Psoas muscle (tissue), 8 donors: ENCODE measurements around the gene IKZF1. TPM values are rescaled to one million over a fixed set of nuclear protein-coding genes. Genes with fewer than 3 reads are reported as not detected.
"Not testable (repeated sequence)": the region's sequence is repeated elsewhere in the genome, so short reads cannot be mapped to it uniquely, and the experiment has no call there.

ENCODE experiments used
- ATAC-seq, 4 donors: fragments of 200-7000 bp; cut with Tn5 transposase; one replicate each; pipeline ENCODE4 v1.9.1; 2020; ENCODE audit warnings: moderate library complexity in 3 of 4, mild to moderate bottlenecking in 2 of 4
- DNase-seq, 2 donors: peaks; one replicate each; pipeline ENCODE4 v3.0.0-alpha.2; 2020
- H3K27ac ChIP-seq: fragments of 200-600 bp; one replicate; pipeline ENCODE4 v1.8.0; 2022
- H3K27me3 ChIP-seq, 3 donors: fragments of 200-600 bp in 1 of 3; one replicate each; pipeline versions ENCODE4 v1.6.1 to v1.8.0; 2013 to 2022; ENCODE audit warnings: low read length in 2 of 3, mild to moderate bottlenecking in 2 of 3, moderate library complexity in 1 of 3; ENCODE audit not compliant: insufficient read depth in 3 of 3
- H3K36me3 ChIP-seq, 2 donors: fragments of 200-600 bp in 1 of 2; one replicate each; pipeline versions ENCODE4 v1.6.1 to v1.8.0; 2013 to 2022; ENCODE audit warnings: low read depth in 1 of 2, mild to moderate bottlenecking in 1 of 2, moderate library complexity in 1 of 2; ENCODE audit not compliant: insufficient read depth in 1 of 2
- H3K4me1 ChIP-seq: fragments of 200-600 bp; one replicate; pipeline ENCODE4 v1.8.0; 2022
- H3K4me3 ChIP-seq: fragments of 200-600 bp; one replicate; pipeline ENCODE4 v1.8.0; 2022; ENCODE audit warnings: mild to moderate bottlenecking
- H3K9me3 ChIP-seq: fragments of 200-600 bp; one replicate; pipeline ENCODE4 v1.8.0; 2022
- WGBS, 3 donors: extraction: QIAGEN DNeasy Blood & Tissue Kit; methylation state at CpG; one replicate each; pipeline versions ENCODE4 v1.1.6 to v1.1.7; 2013; 5-methylcytosine and 5-hydroxymethylcytosine counted together
- intact Hi-C, 2 donors: fragments of 100-400 bp; cut with DNase I; formaldehyde crosslinking; loops; one replicate each; pipeline versions ENCODE4 v1.11.0 to v1.14.2; 2022
- polyA plus RNA-seq, 3 donors: library from polyadenylated mRNA; stranded (reverse); fragments of 200-250 nt; gene quantifications; one replicate each; pipeline ENCODE4 v1.2.3, GENCODE V29; 2013
- total RNA-seq, 4 donors: library from RNA; stranded (reverse); fragmentation: NEBNext Ultra II Directional in 2 of 4; extraction: Animal tissue kit (Norgen Biotek cat#: 25700) in 2 of 4; gene quantifications; one replicate each; pipeline versions ENCODE4 v1.2.1 to v1.2.4, GENCODE V29; 2021 to 2023
- TF ChIP-seq, protein P1 (sequence below): fragments of 200-600 bp; IDR thresholded peaks from one replicate; pipeline ENCODE4 v1.8.0; 2022; ENCODE audit warnings: antibody characterized with exemption
- donor health status: healthy with polysubstance abuse.
- donor health status: DM: no; HTN: no; CAD: no; lungs with moderate emphysema.
- donor health status: Bipolar disorder and iron deficiency.
- donor health status: healthy.
- donor health status: DM: yes; HTN: yes; CAD: no.
- donor health status: DM: no; HTN: no; CAD: no.
- donor health status: DM: no; HTN: no; CAD: no.
- donor health status: DM: yes; HTN: yes; CAD: no.

Gene IKZF1
- total and polyA plus RNA-seq, 7 donors: 0.18 to 2.0 (median 1.1) TPM

DNA sequence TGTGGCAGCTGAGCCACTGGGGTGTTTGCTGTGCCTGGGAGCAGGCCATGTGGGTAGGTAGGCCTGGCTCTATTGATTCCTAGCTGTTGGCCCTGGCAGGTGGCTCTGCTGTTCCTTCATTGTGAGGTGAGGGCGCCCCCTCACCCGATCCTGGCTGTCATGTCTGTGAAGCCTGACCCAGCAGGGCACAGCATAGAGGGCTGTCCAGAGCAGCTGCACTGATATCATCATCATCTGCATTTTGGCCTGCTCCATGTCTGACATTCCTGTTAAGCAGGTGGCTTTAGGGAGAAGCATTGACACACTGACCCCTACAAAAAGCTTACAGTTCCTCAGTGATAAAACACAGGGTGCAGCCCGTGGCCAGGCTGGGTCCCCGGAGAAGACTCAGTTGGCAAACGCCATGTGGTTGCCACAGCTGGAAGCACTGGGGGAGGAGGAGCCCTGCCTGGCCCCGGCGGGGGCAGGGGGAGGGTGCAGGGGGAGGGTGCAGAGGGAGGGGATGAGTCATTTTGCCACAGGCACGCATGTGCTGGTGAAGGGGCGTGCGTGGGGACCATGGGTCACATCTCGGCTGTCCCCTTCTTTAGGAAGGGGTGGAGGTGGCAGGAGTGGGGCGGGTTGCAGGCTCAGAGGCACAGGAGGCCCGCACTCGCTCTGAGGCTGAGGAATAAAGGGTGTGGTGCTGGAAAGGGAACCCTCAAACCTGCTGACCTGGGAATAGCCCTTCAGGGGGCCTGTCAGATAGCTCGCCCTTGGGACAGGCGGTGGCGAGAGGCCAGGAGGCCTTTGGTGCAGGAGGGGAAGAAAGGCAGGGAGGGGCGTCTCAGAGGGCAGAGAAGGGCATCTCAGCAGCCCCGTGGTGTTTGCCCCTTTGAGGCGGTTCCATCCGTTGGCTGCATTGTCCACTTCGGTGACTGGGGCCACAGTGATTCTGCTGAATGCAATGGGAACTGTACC, 31.6 kb downstream of the IKZF1 start:
- Histone ChIP-seq H3K27ac (no peak overlapping the region), H3K4me1 (no peaks in the 10 kb centered on the region)
- WGBS, 3 donors: 57 to 66% (median 64%) methylated on average over 21 to 22 of the region's 22 CpGs

DNA sequence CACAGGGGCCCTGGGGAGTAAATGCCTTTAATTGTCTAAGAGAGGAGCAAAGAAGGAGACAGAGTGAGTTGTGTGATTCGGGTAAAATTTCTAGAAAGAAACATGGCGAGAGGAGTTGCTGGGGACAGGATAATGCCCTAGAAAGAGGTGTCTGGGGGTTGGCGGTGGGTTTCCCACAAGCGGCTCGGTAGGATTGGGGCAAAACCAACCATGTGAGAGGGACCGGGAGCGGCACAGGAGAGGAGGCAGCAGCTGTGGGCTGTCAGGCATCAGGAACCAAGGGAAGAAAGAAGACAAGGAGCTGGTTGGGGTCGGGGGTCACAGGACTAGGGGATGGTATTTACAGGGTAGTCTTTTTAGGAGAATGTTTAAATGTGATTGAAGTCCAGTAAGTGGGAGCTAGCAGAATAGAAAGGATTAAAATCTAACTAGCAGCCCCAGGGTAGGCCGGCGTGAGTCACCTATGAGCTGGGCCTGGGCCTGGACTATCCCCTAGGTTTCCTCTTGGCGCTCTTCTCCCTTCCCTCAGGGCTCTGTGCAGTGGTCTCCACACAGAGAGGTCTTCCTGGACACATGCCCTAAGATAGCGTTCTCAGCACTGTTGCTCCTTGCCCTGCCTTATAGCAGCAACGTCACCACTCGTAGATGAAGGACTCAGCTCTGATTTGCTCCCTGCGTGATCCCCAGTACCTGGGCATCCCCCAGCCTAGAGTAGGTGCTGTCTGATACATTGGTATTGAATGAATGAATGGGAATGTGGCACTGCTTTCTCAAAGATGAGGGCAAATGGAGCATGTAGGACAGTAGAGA, 32.6 kb downstream of the IKZF1 start:
- Histone ChIP-seq H3K4me1 (no peaks in the 10 kb centered on the region), H3K36me3 (no peaks in the 10 kb centered on the region), H3K4me3 (no peak overlapping the region), H3K9me3 (no peaks in the 10 kb centered on the region), H3K27ac (no peak overlapping the region), H3K27me3 (peaks cover 0 to 9% (median 0%) of the 10 kb centered on the region in 3 donors)
- TF ChIP-seq, protein P1, sequence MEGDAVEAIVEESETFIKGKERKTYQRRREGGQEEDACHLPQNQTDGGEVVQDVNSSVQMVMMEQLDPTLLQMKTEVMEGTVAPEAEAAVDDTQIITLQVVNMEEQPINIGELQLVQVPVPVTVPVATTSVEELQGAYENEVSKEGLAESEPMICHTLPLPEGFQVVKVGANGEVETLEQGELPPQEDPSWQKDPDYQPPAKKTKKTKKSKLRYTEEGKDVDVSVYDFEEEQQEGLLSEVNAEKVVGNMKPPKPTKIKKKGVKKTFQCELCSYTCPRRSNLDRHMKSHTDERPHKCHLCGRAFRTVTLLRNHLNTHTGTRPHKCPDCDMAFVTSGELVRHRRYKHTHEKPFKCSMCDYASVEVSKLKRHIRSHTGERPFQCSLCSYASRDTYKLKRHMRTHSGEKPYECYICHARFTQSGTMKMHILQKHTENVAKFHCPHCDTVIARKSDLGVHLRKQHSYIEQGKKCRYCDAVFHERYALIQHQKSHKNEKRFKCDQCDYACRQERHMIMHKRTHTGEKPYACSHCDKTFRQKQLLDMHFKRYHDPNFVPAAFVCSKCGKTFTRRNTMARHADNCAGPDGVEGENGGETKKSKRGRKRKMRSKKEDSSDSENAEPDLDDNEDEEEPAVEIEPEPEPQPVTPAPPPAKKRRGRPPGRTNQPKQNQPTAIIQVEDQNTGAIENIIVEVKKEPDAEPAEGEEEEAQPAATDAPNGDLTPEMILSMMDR: no peak
- intact Hi-C loops: no loop called here
- DNase-seq: no peak
- no peak for ATAC-seq
- WGBS, 3 donors: 88 to 93% (median 90%) methylated on average over 15 of the region's 15 CpGs

More for the DNA sequence above, 31.6 kb downstream of the IKZF1 start:
- H3K27me3 ChIP-seq: peaks cover 0 to 9% (median 0%) of the 10 kb centered on the region in 3 donors
- DNase-seq: peak in 1 of 2 donors; percentile 56
- intact Hi-C loops: no loop called here
- H3K4me3 ChIP-seq: no peak overlapping the region
- H3K36me3 ChIP-seq: no peaks in the 10 kb centered on the region
- TF ChIP-seq, protein P1: no peak
- ATAC-seq: no peak
- H3K9me3 ChIP-seq: no peaks in the 10 kb centered on the region

DNA sequence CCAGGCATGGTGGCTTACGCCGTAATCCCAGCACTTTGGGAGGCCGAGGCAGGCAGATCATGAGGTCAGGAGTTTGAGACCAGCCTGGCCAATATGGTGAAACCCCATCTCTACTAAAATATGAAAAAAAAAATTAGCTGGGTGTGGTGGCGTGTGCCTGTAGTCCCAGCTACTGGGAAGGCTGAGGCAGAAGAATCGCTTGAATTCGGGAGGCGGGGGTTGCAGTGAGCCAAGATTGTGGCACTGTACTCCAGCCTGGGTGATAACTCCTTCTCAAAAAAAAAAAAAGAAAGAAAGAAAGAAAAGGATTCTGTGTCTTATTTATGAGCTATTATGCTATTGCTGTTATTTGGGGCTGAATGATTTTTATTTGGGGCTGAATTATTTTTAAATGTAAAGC, 35.0 kb downstream of the IKZF1 start:
- H3K4me3 ChIP-seq, H3K4me1 ChIP-seq, ATAC-seq, intact Hi-C loops, DNase-seq, H3K9me3 ChIP-seq, H3K27me3 ChIP-seq, H3K27ac ChIP-seq, H3K36me3 ChIP-seq: not testable (repeated sequence)
- WGBS, 3 donors: 87 to 90% (median 89%) methylated on average over 7 of the region's 7 CpGs

DNA sequence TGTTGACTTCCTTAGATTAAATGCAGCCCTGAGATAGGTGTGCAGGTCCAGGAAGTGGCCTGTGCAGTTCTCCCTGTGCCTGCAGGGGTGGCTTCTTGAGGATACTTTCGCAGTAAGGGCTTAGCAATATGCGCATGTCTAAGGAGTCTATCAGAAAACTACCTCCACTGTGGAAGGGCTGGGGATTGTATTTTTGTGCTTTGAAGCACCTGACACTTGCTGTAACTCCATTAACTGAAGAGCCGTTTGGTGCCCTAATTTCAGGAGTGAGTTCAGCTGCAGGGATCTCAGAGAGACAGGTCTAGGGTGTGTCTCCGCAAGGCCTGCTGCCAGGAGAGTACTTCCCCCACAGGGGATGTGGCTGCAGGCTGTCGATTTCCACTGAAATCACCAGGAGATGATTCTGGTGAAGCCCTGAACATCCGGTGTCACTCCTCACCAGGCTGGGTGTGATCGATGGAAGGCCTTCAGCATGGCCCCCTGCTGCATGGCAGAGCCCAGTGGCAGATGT, 35.5 kb downstream of the IKZF1 start:
- H3K36me3 ChIP-seq: no peaks in the 10 kb centered on the region
- H3K9me3 ChIP-seq: no peaks in the 10 kb centered on the region
- no peak overlapping the region for H3K4me3 ChIP-seq
- no peaks in the 10 kb centered on the region for H3K4me1 ChIP-seq
- ATAC-seq: no peak
- WGBS, 3 donors: 64% methylated on average over 7 of the region's 7 CpGs
- peaks cover 0 to 5% (median 0%) of the 10 kb centered on the region in 3 donors for H3K27me3 ChIP-seq
- no peak for DNase-seq
- H3K27ac ChIP-seq: no peak overlapping the region
- intact Hi-C loops: no loop called here
- TF ChIP-seq, protein P1: no peak

DNA sequence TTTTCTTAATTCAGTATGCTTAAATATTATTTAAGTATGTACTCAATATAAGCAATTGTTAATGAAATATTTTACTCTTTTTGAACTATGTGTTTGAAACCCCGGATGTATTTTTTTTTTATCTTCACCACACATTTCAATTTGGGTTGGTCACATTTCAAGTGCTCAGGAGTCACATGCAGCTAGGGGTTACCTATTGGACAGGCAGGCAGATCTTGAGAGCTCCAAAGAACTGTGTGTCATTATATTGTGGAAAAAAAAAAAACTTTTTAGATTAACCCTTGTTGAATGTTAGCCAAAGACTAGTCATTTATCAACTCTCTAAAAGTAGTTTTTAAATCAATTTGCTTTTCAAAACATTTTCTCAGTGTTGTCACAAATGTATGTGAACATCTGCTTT, 37.2 kb downstream of the IKZF1 start:
- no peaks in the 10 kb centered on the region for H3K9me3 ChIP-seq
- no peak for ATAC-seq
- H3K27ac ChIP-seq: no peak overlapping the region
- H3K4me3 ChIP-seq: no peak overlapping the region
- no peaks in the 10 kb centered on the region for H3K27me3 ChIP-seq
- TF ChIP-seq, protein P1: no peak
- 77 to 89% (median 81%) methylated on average over 1 of the region's 1 CpG for WGBS, 3 donors
- no peak for DNase-seq
- intact Hi-C loops: no loop called here
- no peaks in the 10 kb centered on the region for H3K4me1 ChIP-seq
- H3K36me3 ChIP-seq: no peaks in the 10 kb centered on the region
